Liver (tissue), 9 donors: ENCODE measurements around the gene LGALS8. TPM values are rescaled to one million over a fixed set of nuclear protein-coding genes. Genes with fewer than 3 reads are reported as not detected.

ENCODE experiments used
- DNase-seq: peaks from one replicate; pipeline ENCODE4 v3.0.0-alpha.2; 2017; ENCODE audit warnings: low spot score
- H3K27ac ChIP-seq, 2 donors: one replicate each; pipeline ENCODE4 v1.7.0; 2013; ENCODE audit warnings: inconsistent platforms in 2 of 2, low read length in 2 of 2, control low read depth in 1 of 2, low read depth in 1 of 2, mild to moderate bottlenecking in 1 of 2
- H3K27me3 ChIP-seq, 4 donors: one replicate each; pipeline versions ENCODE4 v1.6.1 to v1.7.0; 2013; ENCODE audit warnings: low read length in 3 of 4, inconsistent platforms in 1 of 4, mild to moderate bottlenecking in 1 of 4, moderate library complexity in 1 of 4; ENCODE audit not compliant: control insufficient read depth in 4 of 4, insufficient read depth in 4 of 4
- H3K36me3 ChIP-seq, 4 donors: one replicate each; pipeline versions ENCODE4 v1.6.1 to v1.7.0; 2013; ENCODE audit warnings: low read length in 3 of 4, mild to moderate bottlenecking in 3 of 4, low read depth in 1 of 4, moderate library complexity in 1 of 4; ENCODE audit not compliant: control insufficient read depth in 4 of 4, insufficient read depth in 3 of 4
- H3K4me1 ChIP-seq, 4 donors: one replicate each; pipeline versions ENCODE4 v1.6.1 to v1.7.0; 2013; ENCODE audit warnings: low read length in 3 of 4, mild to moderate bottlenecking in 3 of 4, moderate library complexity in 1 of 4; ENCODE audit not compliant: control insufficient read depth in 4 of 4, insufficient read depth in 4 of 4
- H3K4me3 ChIP-seq, 3 donors: one replicate each; pipeline versions ENCODE4 v1.6.1 to v1.7.0; 2013; ENCODE audit warnings: low read length in 3 of 3, control low read depth in 1 of 3, low read depth in 1 of 3, mild to moderate bottlenecking in 1 of 3
- H3K9ac ChIP-seq, 2 donors: one replicate each; pipeline ENCODE4 v1.7.0; 2013; ENCODE audit warnings: low read length in 2 of 2, mild to moderate bottlenecking in 2 of 2, moderate library complexity in 2 of 2, control low read depth in 1 of 2, low read depth in 1 of 2
- H3K9me3 ChIP-seq, 4 donors: one replicate each; pipeline versions ENCODE4 v1.6.1 to v1.7.0; 2013; ENCODE audit warnings: low read length in 3 of 4; ENCODE audit not compliant: control insufficient read depth in 4 of 4
- ATF3 ChIP-seq: IDR thresholded peaks from 2 replicates; pipeline ENCODE4 v1.6.1; 2016; ENCODE audit warnings: antibody characterized with exemption
- EGR1 ChIP-seq, 2 donors: IDR thresholded peaks; 2 replicates each; pipeline ENCODE4 v1.6.1; 2016 to 2018; ENCODE audit warnings: antibody characterized with exemption in 2 of 2, low read depth in 2 of 2
- FOXA2 ChIP-seq: IDR thresholded peaks from 2 replicates; pipeline ENCODE4 v1.6.1; 2016; ENCODE audit warnings: antibody characterized with exemption
- GABPA ChIP-seq, 2 donors: IDR thresholded peaks in 1 of 2; conservative IDR thresholded peaks in 1 of 2; 2 replicates each; pipeline ENCODE4 v1.6.1; 2016; ENCODE audit warnings: antibody characterized with exemption in 2 of 2, mild to moderate bottlenecking in 1 of 2, moderate library complexity in 1 of 2
- HNF4A ChIP-seq, 2 donors: conservative IDR thresholded peaks; 2 replicates each; pipeline ENCODE4 v1.6.1; 2016; ENCODE audit warnings: antibody characterized with exemption in 2 of 2, mild to moderate bottlenecking in 2 of 2
- HNF4G ChIP-seq: IDR thresholded peaks from 2 replicates; pipeline ENCODE4 v1.6.1; 2016; ENCODE audit warnings: antibody characterized with exemption
- JUND ChIP-seq, 2 donors: IDR thresholded peaks; 2 replicates each; pipeline ENCODE4 v1.6.1; 2016; ENCODE audit warnings: antibody characterized with exemption in 2 of 2
- MAX ChIP-seq: IDR thresholded peaks from 2 replicates; pipeline ENCODE4 v1.6.1; 2016; ENCODE audit warnings: antibody characterized with exemption
- NR2F2 ChIP-seq: IDR thresholded peaks from 2 replicates; pipeline ENCODE4 v1.6.1; 2016; ENCODE audit warnings: antibody characterized with exemption
- REST ChIP-seq: IDR thresholded peaks from 2 replicates; pipeline ENCODE4 v1.6.1; 2016; ENCODE audit warnings: antibody characterized with exemption, mild to moderate bottlenecking
- SP1 ChIP-seq: IDR thresholded peaks from 2 replicates; pipeline ENCODE4 v1.6.1; 2018; ENCODE audit warnings: antibody characterized with exemption, mild to moderate bottlenecking
- TAF1 ChIP-seq: conservative IDR thresholded peaks from 2 replicates; pipeline ENCODE4 v1.6.1; 2016; ENCODE audit warnings: antibody characterized with exemption, mild to moderate bottlenecking
- WGBS: extraction: QIAGEN DNeasy Blood & Tissue Kit; methylation state at CpG from one replicate; pipeline ENCODE4 v1.1.7; 2013; 5-methylcytosine and 5-hydroxymethylcytosine counted together
- polyA plus RNA-seq, 2 donors: library from polyadenylated mRNA; stranded (reverse) in 1 of 2; unstranded in 1 of 2; fragments of 200-250 nt in 1 of 2; fragments of >200 nt in 1 of 2; fragmentation: Nextera tagmentation in 1 of 2; extraction: Ambion mirVana in 1 of 2; gene quantifications; one replicate each; pipeline versions ENCODE4 v1.2.1 to v1.2.3, GENCODE V29; 2013 to 2015
- total RNA-seq, 2 donors: library from RNA; depleted of rRNA; stranded (reverse); fragments of >200 nt; gene quantifications; one replicate each; pipeline ENCODE4 v1.2.3, GENCODE V29; 2014
- TF ChIP-seq, protein P1 (sequence below): IDR thresholded peaks from 2 replicates; pipeline ENCODE4 v1.6.1; 2016; ENCODE audit warnings: antibody characterized with exemption
- donor health status: healthy.
- donor health status: healthy.
- donor health status: healthy.
- donor health status: healthy.
- donor health status: healthy.

LGALS8 gene
- total and polyA plus RNA-seq, 4 donors = 20.7 to 75.9 (median 50.4) TPM

GRCh38 chr1:236545621-236546169 is 21.9 kb downstream of the LGALS8 start:
- H3K27ac ChIP-seq = no peak overlapping the region
- H3K4me3 ChIP-seq = no peak overlapping the region
- no peaks in the 10 kb centered on the region for H3K9me3 ChIP-seq

DNA sequence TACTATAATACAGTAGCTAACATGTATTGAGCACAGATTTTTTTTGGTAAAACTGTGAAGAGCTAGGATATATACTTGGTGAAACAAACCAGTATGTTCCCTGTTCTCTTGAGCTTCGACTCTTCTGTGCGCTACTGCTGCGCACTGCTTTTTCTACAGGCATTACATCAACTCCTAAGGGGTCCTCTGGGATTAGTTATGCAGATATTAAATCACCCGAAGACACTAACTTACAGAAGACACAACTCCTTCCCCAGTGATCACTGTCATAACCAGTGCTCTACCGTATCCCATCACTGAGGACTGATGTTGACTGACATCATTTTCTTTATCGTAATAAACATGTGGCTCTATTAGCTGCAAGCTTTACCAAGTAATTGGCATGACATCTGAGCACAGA is 24.7 kb downstream of the LGALS8 start:
- Histone ChIP-seq H3K4me3 (no peak overlapping the region), H3K9ac (no peak overlapping the region), H3K36me3 (peaks cover 16 to 97% (median 86%) of the 10 kb centered on the region in 4 donors), H3K27me3 (no peaks in the 10 kb centered on the region), H3K27ac (no peak overlapping the region), H3K4me1 (no peaks in the 10 kb centered on the region), H3K9me3 (no peaks in the 10 kb centered on the region)
- TF ChIP-seq GABPA (IDR thresholded peaks at IDR 0.05 in 1 of 2, conservative IDR thresholded peaks at IDR 0.05 in 1 of 2) (no peak), JUND (IDR thresholded peaks at IDR 0.05) (no peak), NR2F2 (no peak), HNF4A (conservative IDR thresholded peaks at IDR 0.05) (no peak), FOXA2 (no peak), SP1 (no peak), EGR1 (IDR thresholded peaks at IDR 0.05; ENCODE audit: low read depth in 2 of 2) (no peak)
- TF ChIP-seq, protein P1, sequence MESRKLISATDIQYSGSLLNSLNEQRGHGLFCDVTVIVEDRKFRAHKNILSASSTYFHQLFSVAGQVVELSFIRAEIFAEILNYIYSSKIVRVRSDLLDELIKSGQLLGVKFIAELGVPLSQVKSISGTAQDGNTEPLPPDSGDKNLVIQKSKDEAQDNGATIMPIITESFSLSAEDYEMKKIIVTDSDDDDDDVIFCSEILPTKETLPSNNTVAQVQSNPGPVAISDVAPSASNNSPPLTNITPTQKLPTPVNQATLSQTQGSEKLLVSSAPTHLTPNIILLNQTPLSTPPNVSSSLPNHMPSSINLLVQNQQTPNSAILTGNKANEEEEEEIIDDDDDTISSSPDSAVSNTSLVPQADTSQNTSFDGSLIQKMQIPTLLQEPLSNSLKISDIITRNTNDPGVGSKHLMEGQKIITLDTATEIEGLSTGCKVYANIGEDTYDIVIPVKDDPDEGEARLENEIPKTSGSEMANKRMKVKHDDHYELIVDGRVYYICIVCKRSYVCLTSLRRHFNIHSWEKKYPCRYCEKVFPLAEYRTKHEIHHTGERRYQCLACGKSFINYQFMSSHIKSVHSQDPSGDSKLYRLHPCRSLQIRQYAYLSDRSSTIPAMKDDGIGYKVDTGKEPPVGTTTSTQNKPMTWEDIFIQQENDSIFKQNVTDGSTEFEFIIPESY = no peak
- 81% methylated on average over 6 of the region's 6 CpGs for WGBS
- no peak for DNase-seq

More at GRCh38 chr1:236545621-236546169, 21.9 kb downstream of the LGALS8 start:
- Histone ChIP-seq H3K9ac (no peak overlapping the region), H3K4me1 (peaks cover 0 to 6% (median 5%) of the 10 kb centered on the region in 4 donors), H3K27me3 (no peaks in the 10 kb centered on the region), H3K36me3 (peaks cover 23 to 95% (median 87%) of the 10 kb centered on the region in 4 donors)
- no peak for DNase-seq
- TF ChIP-seq SP1 (no peak), TAF1 (no peak), HNF4G (no peak), ATF3 (no peak), JUND (IDR thresholded peaks at IDR 0.05) (no peak)
- TF ChIP-seq, protein P1 = no peak
- 62% methylated on average over 3 of the region's 3 CpGs for WGBS

DNA sequence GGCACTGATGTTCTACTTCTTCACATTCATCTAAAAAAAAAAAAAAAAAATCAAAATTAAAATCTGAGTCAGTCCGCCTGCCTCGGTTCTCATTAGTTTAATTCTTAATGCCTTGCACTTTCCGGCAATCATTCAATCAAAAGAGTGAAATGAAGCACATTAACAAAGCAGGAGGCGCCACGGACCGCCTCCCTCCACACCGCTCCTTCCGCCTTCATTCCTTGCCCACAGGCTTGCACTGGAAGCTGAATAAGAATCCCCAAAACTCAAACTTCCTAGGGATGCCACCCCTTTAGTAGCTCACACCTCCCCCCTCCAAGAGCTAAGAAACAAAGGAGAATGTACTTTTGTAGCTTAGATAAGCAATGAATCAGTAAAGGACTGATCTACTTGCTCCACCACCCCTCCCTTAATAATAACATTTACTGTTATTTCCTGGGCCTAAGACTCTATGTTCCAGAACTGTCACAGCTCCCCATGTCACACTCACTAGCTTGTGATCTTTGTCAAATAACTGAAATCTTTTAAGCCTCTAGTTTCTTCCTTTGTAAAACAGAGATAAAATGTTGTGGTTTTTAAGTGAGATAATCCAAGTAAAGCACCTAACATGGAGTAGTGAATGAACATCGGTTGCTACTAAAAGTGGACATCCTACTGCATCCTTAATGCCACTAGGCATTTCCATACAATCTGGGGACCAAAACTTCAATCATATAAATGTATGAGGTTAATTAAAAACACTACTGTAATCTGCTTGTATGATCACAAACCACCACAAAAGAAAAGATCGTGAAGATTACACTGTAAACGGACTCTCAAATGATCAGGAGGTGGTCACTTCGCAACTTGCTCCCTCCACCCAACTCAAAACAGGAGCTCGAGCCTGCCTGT is 27.4 kb downstream of the LGALS8 start:
- no peaks in the 10 kb centered on the region for H3K9me3 ChIP-seq
- no peak overlapping the region for H3K9ac ChIP-seq
- WGBS = 81% methylated on average over 13 of the region's 13 CpGs
- H3K27ac ChIP-seq = no peak overlapping the region
- H3K4me3 ChIP-seq = no peak overlapping the region
- H3K27me3 ChIP-seq = no peaks in the 10 kb centered on the region
- H3K4me1 ChIP-seq = no peaks in the 10 kb centered on the region
- no peak for DNase-seq
- H3K36me3 ChIP-seq = peaks cover 17 to 92% (median 80%) of the 10 kb centered on the region in 4 donors
- TF ChIP-seq, protein P1 = no peak
- TF ChIP-seq TAF1 (no peak), HNF4G (no peak), NR2F2 (no peak), MAX (no peak), REST (no peak), FOXA2 (no peak), EGR1 (IDR thresholded peaks at IDR 0.05; ENCODE audit: low read depth in 2 of 2) (no peak), JUND (IDR thresholded peaks at IDR 0.05) (no peak), HNF4A (conservative IDR thresholded peaks at IDR 0.05) (no peak)
